HG02759 (cell line): ENCODE measurements around the gene SF3A2.

Experiments used
- ATAC-seq: cut with Tn5 transposase; IDR thresholded peaks from one replicate; pipeline ENCODE4 v1.9.1; 2021; ENCODE audit warnings: mild to moderate bottlenecking, moderate library complexity; ENCODE audit not compliant: unreplicated experiment

Gene SF3A2

DNA sequence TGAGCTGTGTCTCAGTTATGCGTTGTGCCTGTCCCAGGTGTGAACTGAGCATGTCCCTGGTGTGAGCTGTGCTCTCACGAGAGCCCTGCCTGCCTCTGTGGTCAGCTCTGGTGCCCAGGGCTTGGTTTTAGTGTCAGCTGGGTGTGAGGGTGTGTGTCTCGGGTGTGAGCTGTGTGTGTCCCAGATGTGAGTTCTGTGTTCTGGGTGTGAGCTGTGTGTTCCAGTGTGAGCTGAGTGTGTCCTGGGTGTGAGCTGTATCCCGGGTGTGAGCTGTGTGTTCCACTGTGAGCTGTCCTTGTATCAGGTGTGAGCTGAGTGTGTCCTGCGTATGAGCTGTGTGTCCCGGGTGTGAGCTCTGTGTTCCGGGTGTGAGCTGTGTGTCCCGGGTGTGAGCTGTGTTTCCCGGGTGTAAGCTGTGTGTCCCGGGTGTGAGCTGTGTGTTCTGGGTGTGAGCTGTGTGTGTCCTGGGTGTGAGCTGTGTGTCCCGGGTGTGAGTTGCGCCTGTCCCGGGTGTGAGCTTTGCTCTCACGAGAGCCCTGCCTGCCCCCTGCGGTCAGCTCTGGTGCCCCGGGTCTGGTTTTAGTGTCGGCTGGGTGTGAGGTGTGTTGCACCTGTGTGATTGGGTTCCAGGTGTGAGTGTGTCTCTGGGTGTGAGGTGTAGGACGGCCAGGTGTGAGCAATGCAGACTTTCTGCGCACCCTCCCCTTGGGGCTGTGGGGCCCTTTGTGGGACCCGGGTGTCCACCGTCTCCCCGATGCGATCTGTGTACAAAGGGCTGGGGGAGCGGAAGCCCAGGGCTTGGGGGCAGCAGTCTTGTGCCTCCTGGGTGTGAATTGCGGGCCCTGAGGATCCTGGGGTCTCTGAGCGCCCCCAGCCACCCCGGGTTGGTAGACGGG lies 52.4 kb downstream of the SF3A2 start:
- ATAC-seq = peak; percentile 30

DNA sequence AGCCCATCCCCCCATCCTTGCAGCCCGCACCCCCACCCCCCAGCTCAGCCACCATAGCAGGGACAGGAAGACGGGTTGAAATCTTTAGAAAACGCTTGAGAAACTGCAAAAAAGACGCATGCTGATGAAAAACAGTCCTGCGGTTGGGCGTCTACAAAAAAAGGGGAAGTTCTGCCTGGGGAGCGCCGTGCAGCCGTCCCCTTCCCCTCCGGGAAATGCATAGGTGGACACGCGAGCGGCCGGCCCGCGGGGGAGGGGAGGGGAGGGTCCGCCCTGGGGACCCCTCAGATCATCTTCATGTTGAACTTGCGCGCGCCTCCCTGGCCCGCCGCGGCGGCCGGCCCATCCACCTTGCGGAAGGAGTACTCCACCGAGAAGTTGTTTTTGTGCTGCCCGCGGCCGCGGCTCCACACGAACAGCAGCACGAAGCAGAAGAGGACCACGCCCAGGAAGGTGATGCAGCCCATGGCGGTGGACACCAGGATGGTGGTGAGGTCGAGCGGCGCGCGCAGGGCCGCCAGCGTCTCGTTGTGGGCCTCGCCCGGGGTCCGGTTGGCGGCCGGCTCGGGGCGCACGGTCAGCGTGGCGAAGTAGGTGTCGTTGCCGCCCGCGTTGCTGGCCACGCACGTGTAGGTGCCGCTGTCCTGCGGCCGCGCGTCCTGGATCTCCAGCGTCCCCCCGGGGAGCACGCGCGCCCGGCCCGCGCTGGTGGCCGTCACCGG lies 53.3 kb downstream of the SF3A2 start:
- peak; percentile 57 for ATAC-seq

GRCh38 chr19:2290441-2291184 lies 54.0 kb downstream of the SF3A2 start:
- no peak for ATAC-seq

GRCh38 chr19:2291185-2291751 lies 54.6 kb downstream of the SF3A2 start:
- ATAC-seq = no peak

DNA sequence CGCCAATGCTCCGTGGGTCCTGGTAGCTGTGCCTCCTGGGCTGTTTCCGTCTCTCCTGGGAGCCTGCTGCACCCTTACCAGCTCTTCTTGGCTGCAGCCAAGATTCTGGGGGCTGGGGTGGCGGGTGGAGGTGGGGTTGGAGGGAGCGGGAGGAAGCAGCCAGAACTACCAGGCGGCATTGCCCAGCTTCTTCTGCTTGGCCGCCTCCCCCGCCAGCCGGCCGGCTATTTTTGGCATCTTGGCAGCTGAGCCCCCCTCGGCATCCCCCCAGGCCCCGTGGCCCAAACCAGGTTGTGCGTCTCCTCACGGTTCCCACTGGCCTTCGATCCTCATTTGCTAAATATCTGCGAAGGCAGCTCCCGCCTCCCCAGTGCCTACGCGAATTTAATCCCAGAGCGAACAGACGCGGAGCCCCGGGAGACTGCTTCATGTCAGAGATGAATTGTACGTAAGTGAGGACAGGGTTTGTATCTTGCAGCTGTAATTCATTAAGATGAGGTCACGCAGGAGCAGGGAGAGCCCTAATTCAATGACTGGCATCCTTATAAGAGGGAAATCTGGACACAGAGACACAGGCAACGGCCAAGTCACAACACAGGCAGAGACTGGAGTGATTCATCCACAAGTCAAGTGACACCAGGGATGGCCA lies 58.2 kb downstream of the SF3A2 start:
- ATAC-seq = no peak

DNA sequence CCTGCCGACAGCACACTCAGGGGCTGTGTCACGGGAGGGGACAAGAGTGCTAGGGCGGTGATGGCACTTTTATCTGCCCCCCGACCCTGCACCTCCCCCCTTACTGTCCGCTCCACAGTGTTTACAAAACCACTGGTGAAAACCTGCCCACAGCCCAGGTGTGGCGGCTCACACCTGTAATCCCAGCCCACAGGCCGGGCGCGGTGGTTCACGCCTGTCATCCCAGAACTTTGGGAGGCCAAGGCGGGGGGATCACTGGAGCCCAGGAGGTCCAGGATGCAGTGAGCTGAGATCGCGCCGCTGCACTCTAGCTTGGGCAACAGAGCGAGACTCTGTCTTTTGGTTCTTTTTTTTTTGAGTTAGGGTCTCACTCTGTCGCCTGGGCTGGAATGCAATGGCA lies 59.5 kb downstream of the SF3A2 start:
- ATAC-seq = no peak
